Heart left ventricle (tissue), 16 donors: ENCODE data around the gene RAB3A. TPM values are rescaled to one million over a fixed set of nuclear protein-coding genes. Genes with fewer than 3 reads are reported as not detected.
A peak's percentile ranks its signal among the peaks of the same experiment; 100 is the strongest.

Source experiments
- ATAC-seq, 4 donors: fragments of 200-7000 bp; cut with Tn5 transposase; one replicate each; pipeline ENCODE4 v1.9.1; 2020 to 2022; ENCODE audit warnings: moderate library complexity in 4 of 4, mild to moderate bottlenecking in 3 of 4, moderate number of reproducible peaks in 1 of 4
- DNase-seq, 5 donors: peaks; one replicate each; pipeline ENCODE4 v3.0.0-alpha.2; 2020
- H3K27ac ChIP-seq, 12 donors: fragments of 200-600 bp; sonication (generic) in 4 of 12; one replicate each; pipeline versions ENCODE4 v1.5.0 to v1.8.0; 2016 to 2022; ENCODE audit warnings: mild to moderate bottlenecking in 2 of 12
- H3K27me3 ChIP-seq, 9 donors: fragments of 200-600 bp; sonication (generic) in 2 of 9; one replicate each; pipeline versions ENCODE4 v1.5.1 to v1.8.0; 2016 to 2022; ENCODE audit warnings: mild to moderate bottlenecking in 3 of 9
- H3K36me3 ChIP-seq, 9 donors: fragments of 200-600 bp; sonication (generic) in 2 of 9; one replicate each; pipeline versions ENCODE4 v1.5.0 to v1.8.0; 2018 to 2022; ENCODE audit warnings: mild to moderate bottlenecking in 2 of 9
- H3K4me1 ChIP-seq, 12 donors: fragments of 200-600 bp; sonication (generic) in 4 of 12; one replicate each; pipeline versions ENCODE4 v1.5.0 to v1.8.0; 2016 to 2022; ENCODE audit warnings: mild to moderate bottlenecking in 3 of 12
- H3K4me3 ChIP-seq, 12 donors: fragments of 200-600 bp; sonication (generic) in 4 of 12; one replicate each; pipeline versions ENCODE4 v1.5.0 to v1.8.0; 2017 to 2022; ENCODE audit warnings: mild to moderate bottlenecking in 9 of 12, moderate library complexity in 4 of 12
- H3K9me3 ChIP-seq, 12 donors: fragments of 200-600 bp; sonication (generic) in 4 of 12; one replicate each; pipeline versions ENCODE4 v1.5.0 to v1.8.0; 2016 to 2022; ENCODE audit warnings: mild to moderate bottlenecking in 1 of 12
- CTCF ChIP-seq, 12 donors: fragments of 200-600 bp; sonication (generic) in 4 of 12; IDR thresholded peaks; one replicate each; pipeline versions ENCODE4 v1.5.0 to v1.8.0; 2018 to 2022; ENCODE audit warnings: antibody characterized with exemption in 12 of 12, mild to moderate bottlenecking in 5 of 12
- POLR2A ChIP-seq, 2 donors: fragments of 450-650 bp; IDR thresholded peaks; one replicate each; pipeline ENCODE4 v1.6.1; 2017; ENCODE audit warnings: antibody characterized with exemption in 2 of 2, mild to moderate bottlenecking in 2 of 2, moderate library complexity in 2 of 2
- WGBS, 4 donors: extraction: QIAGEN DNeasy Blood & Tissue Kit in 2 of 4; methylation state at CpG; one replicate each; pipeline versions ENCODE4 v1.1.5 to v1.1.7; 2013 to 2018; 5-methylcytosine and 5-hydroxymethylcytosine counted together
- intact Hi-C, 10 donors: fragments of 100-400 bp; cut with DNase I; formaldehyde crosslinking; loops; one replicate each; pipeline versions ENCODE4 v1.11.1 to v1.14.2; 2022
- polyA plus RNA-seq, 2 donors: library from polyadenylated mRNA; stranded (reverse); fragments of 200-250 nt; gene quantifications; one replicate each; pipeline ENCODE4 v1.2.3, GENCODE V29; 2013
- total RNA-seq, 9 donors: library from RNA; depleted of rRNA in 2 of 9; stranded (reverse); fragments of >200 nt in 2 of 9; fragmentation: NEBNext Ultra II Directional in 3 of 9; extraction: Animal tissue kit (Norgen Biotek cat#: 25700) in 3 of 9; gene quantifications; one replicate each; pipeline versions ENCODE4 v1.1.0 to v1.2.4, GENCODE V29; 2016 to 2023
- donor health status: ischemic (EF 13 %, LVEDD 7.1; RV severe dilation, severe dysfunction).
- donor health status: healthy with polysubstance abuse.
- donor health status: DM: no; HTN: yes; CAD: no.
- donor health status: DM: no; HTN: no; CAD: no.
- donor health status: ischemic (EF 25% LVEDD 6.9; RV normal size, moderate dysfunction).
- donor health status: ischemic (EF 25% LVEDD 5.7; RV mildly dilated, moderate dysfunction).
- donor health status: healthy.
- donor health status: DM: yes; HTN: yes; CAD: no.
- donor health status: ischemic (EF 35%, LVEDD 5.7; RV mildly dilated, moderate dysfunction).
- donor health status: nonischemic (EF 11% LVEDD 7.7; RV severe dilation, severe dysfunction).
- donor health status: DM: yes; HTN: yes; CAD: no.
- donor health status: PGD.
- donor health status: ischemic (EF 29% LVEDD 5.4; RV normal size, mild dysfunction).
- donor health status: nonischemic (EF 23%, LVEDD 6.1; RV moderate dilation, normal function).

Gene RAB3A
- total and polyA plus RNA-seq, 11 donors = 6.9 to 39.2 (median 24.0) TPM

- TF ChIP-seq CTCF (IDR thresholded peaks at IDR 0.05) (peak; percentile 45 to 76 (median 67)), POLR2A (IDR thresholded peaks at IDR 0.05) (no peak)
- H3K9me3 ChIP-seq = no peaks in the 10 kb centered on the region
- H3K4me3 ChIP-seq = no peak overlapping the region
- H3K36me3 ChIP-seq = peaks cover 0 to 67% (median 58%) of the 10 kb centered on the region in 9 donors
- 71 to 78% (median 72%) methylated on average over 14 of the region's 14 CpGs for WGBS, 4 donors
- peak overlapping the region in 1 of 12 donors; percentile 95 for H3K27ac ChIP-seq
- H3K4me1 ChIP-seq = peaks cover 0 to 40% (median 12%) of the 10 kb centered on the region in 12 donors
- ATAC-seq = peak; percentile 15 to 62 (median 53)
- H3K27me3 ChIP-seq = no peaks in the 10 kb centered on the region
- DNase-seq = peak in 3 of 5 donors; percentile 33 to 52 (median 46)
- intact Hi-C loops = loop anchor here in 4 of 10 donors (2.0 to 5.0 kb wide), 2 partner anchors 55 to 56 kb away; no protein-coding TSS in a partner anchor
Observed at GRCh38 chr19:18167975-18168645, 35.7 kb downstream of the RAB3A start.

GRCh38 chr19:18167011-18167410 is 36.8 kb downstream of the RAB3A start:
- Histone ChIP-seq H3K27ac (no peak overlapping the region), H3K4me3 (no peak overlapping the region), H3K36me3 (peaks cover 0 to 77% (median 65%) of the 10 kb centered on the region in 9 donors), H3K4me1 (peaks cover 0 to 30% (median 7%) of the 10 kb centered on the region in 12 donors), H3K27me3 (no peaks in the 10 kb centered on the region), H3K9me3 (no peaks in the 10 kb centered on the region)
- TF ChIP-seq CTCF (IDR thresholded peaks at IDR 0.05) (no peak), POLR2A (IDR thresholded peaks at IDR 0.05) (no peak)
- 94 to 95% (median 95%) methylated on average over 18 to 21 of the region's 21 CpGs for WGBS, 4 donors
- DNase-seq = no peak
- intact Hi-C loops = loop anchor here in 3 of 10 donors (5.0 kb wide), 1 partner anchor 55 kb away; no protein-coding TSS in a partner anchor
- no peak for ATAC-seq

- no peak for DNase-seq
- H3K27ac ChIP-seq = no peak overlapping the region
- no peak for ATAC-seq
- 96 to 98% (median 97%) methylated on average over 15 of the region's 15 CpGs for WGBS, 4 donors
- H3K9me3 ChIP-seq = no peaks in the 10 kb centered on the region
- TF ChIP-seq CTCF (IDR thresholded peaks at IDR 0.05) (no peak), POLR2A (IDR thresholded peaks at IDR 0.05) (no peak)
- H3K36me3 ChIP-seq = peaks cover 0 to 78% (median 67%) of the 10 kb centered on the region in 9 donors
- H3K27me3 ChIP-seq = no peaks in the 10 kb centered on the region
- no peak overlapping the region for H3K4me3 ChIP-seq
- H3K4me1 ChIP-seq = peaks cover 0 to 26% (median 6%) of the 10 kb centered on the region in 12 donors
- intact Hi-C loops = loop anchor here in 3 of 10 donors (5.0 kb wide), 1 partner anchor 54 kb away; no protein-coding TSS in a partner anchor
Observed at GRCh38 chr19:18165794-18166544, 37.9 kb downstream of the RAB3A start.

- DNase-seq (no peak), ATAC-seq (no peak)
- WGBS, 4 donors = 95 to 99% (median 96%) methylated on average over 7 of the region's 7 CpGs
- Histone ChIP-seq H3K27ac (no peak overlapping the region), H3K27me3 (no peaks in the 10 kb centered on the region), H3K4me1 (peaks cover 0 to 27% (median 13%) of the 10 kb centered on the region in 12 donors), H3K4me3 (no peak overlapping the region), H3K36me3 (peaks cover 0 to 72% (median 63%) of the 10 kb centered on the region in 9 donors), H3K9me3 (no peaks in the 10 kb centered on the region)
- TF ChIP-seq POLR2A (IDR thresholded peaks at IDR 0.05) = no peak
- TF ChIP-seq CTCF (IDR thresholded peaks at IDR 0.05) = no peak
- intact Hi-C loops = loop anchor here in 2 of 10 donors (5.0 kb wide), 1 partner anchor 52 kb away; no protein-coding TSS in a partner anchor
Observed at GRCh38 chr19:18164072-18164471, 39.8 kb downstream of the RAB3A start.
